Ovary (tissue), 9 donors: Measurements from ENCODE around the gene RPLP2. TPM values are rescaled to one million over a fixed set of nuclear protein-coding genes. Genes with fewer than 3 reads are reported as not detected.

ENCODE experiments used
- DNase-seq, 5 donors: peaks; one replicate each; pipeline ENCODE4 v3.0.0-alpha.2; 2019 to 2020
- H3K27ac ChIP-seq, 2 donors: fragments of 200-600 bp; one replicate each; pipeline versions ENCODE4 v1.5.1 to v1.8.0; 2019 to 2022
- H3K27me3 ChIP-seq: fragments of 200-600 bp; one replicate; pipeline ENCODE4 v1.8.0; 2022
- H3K36me3 ChIP-seq: fragments of 200-600 bp; sonication (generic); one replicate; pipeline ENCODE4 v1.5.1; 2019
- H3K4me1 ChIP-seq: one replicate; pipeline ENCODE4 v1.8.1; 2013; ENCODE audit warnings: mild to moderate bottlenecking, moderate library complexity; ENCODE audit not compliant: insufficient read depth
- H3K4me3 ChIP-seq: fragments of 200-600 bp; sonication (generic); one replicate; pipeline ENCODE4 v1.5.1; 2017
- H3K9me3 ChIP-seq, 2 donors: fragments of 200-600 bp in 1 of 2; sonication (generic) in 1 of 2; one replicate each; pipeline versions ENCODE4 v1.5.1 to v1.8.1; 2013 to 2019; ENCODE audit warnings: mild to moderate bottlenecking in 1 of 2, moderate library complexity in 1 of 2
- CTCF ChIP-seq, 3 donors: fragments of 450-650 bp in 2 of 3; fragments of 200-600 bp in 1 of 3; IDR thresholded peaks; one replicate each; pipeline versions ENCODE4 v1.5.1 to v1.8.0; 2016 to 2022; ENCODE audit warnings: antibody characterized with exemption in 3 of 3, mild to moderate bottlenecking in 1 of 3
- EP300 ChIP-seq: sonication (generic); formaldehyde crosslinking; IDR thresholded peaks from one replicate; pipeline ENCODE4 v1.6.1; 2017; ENCODE audit warnings: antibody characterized with exemption
- POLR2A ChIP-seq: fragments of 450-650 bp; IDR thresholded peaks from one replicate; pipeline ENCODE4 v1.6.1; 2017; ENCODE audit warnings: antibody characterized with exemption, mild to moderate bottlenecking, moderate library complexity
- WGBS, 3 donors: extraction: QIAGEN DNeasy Blood & Tissue Kit in 1 of 3; methylation state at CpG; one replicate each; pipeline versions ENCODE4 v1.1.5 to v1.1.7; 2013 to 2017; 5-methylcytosine and 5-hydroxymethylcytosine counted together
- intact Hi-C, 4 donors: fragments of 100-400 bp; cut with DNase I; formaldehyde crosslinking; loops; one replicate each; pipeline versions ENCODE4 v1.11.0 to v1.15.1; 2022 to 2023
- polyA plus RNA-seq, 2 donors: library from polyadenylated mRNA; stranded (reverse); fragments of 200-250 nt in 1 of 2; fragments of 350-450 nt in 1 of 2; fragmentation: Illumina TruSeq in 1 of 2; extraction: RNeasy Lipid Tissue Mini Kit (QIAGEN cat#74804) in 1 of 2; gene quantifications; one replicate each; pipeline ENCODE4 v1.2.3, GENCODE V29; 2013 to 2014
- total RNA-seq, 7 donors: library from RNA; depleted of rRNA in 2 of 7; stranded (reverse); fragments of >200 nt in 2 of 7; fragmentation: NEBNext Ultra II Directional in 3 of 7; extraction: Animal tissue kit (Norgen Biotek cat#: 25700) in 3 of 7; gene quantifications; one replicate each; pipeline versions ENCODE4 v1.1.0 to v1.2.4, GENCODE V29; 2016 to 2023
- donor health status: DM: no; HTN: no; CAD: no; lungs with moderate emphysema.
- donor health status: DM: no; HTN: no; CAD: no.
- donor health status: Bipolar disorder and iron deficiency.
- donor health status: DM: yes; HTN: yes; CAD: no.
- donor health status: DM: no; HTN: no; CAD: no.
- donor health status: DM: yes; HTN: yes; CAD: no.

RPLP2 gene
- total and polyA plus RNA-seq, 9 donors: 237 to 4,238 (median 2,804) TPM

GRCh38 chr11:859394-860131 lies 49.8 kb downstream of the RPLP2 start:
- Histone ChIP-seq H3K4me1 (peaks cover 12% of the 10 kb centered on the region), H3K4me3 (no peak overlapping the region), H3K36me3 (no peaks in the 10 kb centered on the region), H3K27me3 (no peaks in the 10 kb centered on the region), H3K9me3 (no peaks in the 10 kb centered on the region), H3K27ac (peak overlapping the region; percentile 35 to 44)
- intact Hi-C loops: loop anchor here in 2 of 4 donors (5.0 to 10.0 kb wide), 3 partner anchors 145 to 195 kb away; no protein-coding TSS in a partner anchor
- TF ChIP-seq CTCF (IDR thresholded peaks at IDR 0.05) (no peak), POLR2A (no peak), EP300 (no peak)
- WGBS, 3 donors: 6 to 17% (median 8%) methylated on average over 16 to 31 of the region's 31 CpGs
- DNase-seq: peak; percentile 87 to 95 (median 93)

- DNase-seq: no peak
- Histone ChIP-seq H3K4me3 (no peak overlapping the region), H3K27me3 (no peaks in the 10 kb centered on the region), H3K9me3 (no peaks in the 10 kb centered on the region), H3K4me1 (peaks cover 12% of the 10 kb centered on the region), H3K36me3 (no peaks in the 10 kb centered on the region), H3K27ac (peak overlapping the region; percentile 35 to 44)
- TF ChIP-seq EP300: no peak
- TF ChIP-seq CTCF (IDR thresholded peaks at IDR 0.05): no peak
- TF ChIP-seq POLR2A: no peak
- intact Hi-C loops: no loop called here
- WGBS, 3 donors: 81 to 87% (median 84%) methylated on average over 16 to 21 of the region's 21 CpGs
Observed at GRCh38 chr11:860234-861104, 50.7 kb downstream of the RPLP2 start.

GRCh38 chr11:861105-861479 lies 51.3 kb downstream of the RPLP2 start:
- peaks cover 12% of the 10 kb centered on the region for H3K4me1 ChIP-seq
- H3K4me3 ChIP-seq: no peak overlapping the region
- no peaks in the 10 kb centered on the region for H3K36me3 ChIP-seq
- H3K9me3 ChIP-seq: no peaks in the 10 kb centered on the region
- 91 to 94% (median 93%) methylated on average over 14 of the region's 14 CpGs for WGBS, 3 donors
- TF ChIP-seq POLR2A: no peak
- TF ChIP-seq EP300: no peak
- no peak for TF ChIP-seq CTCF (IDR thresholded peaks at IDR 0.05)
- DNase-seq: no peak
- intact Hi-C loops: no loop called here
- H3K27me3 ChIP-seq: no peaks in the 10 kb centered on the region
- H3K27ac ChIP-seq: no peak overlapping the region

- WGBS, 3 donors: 60 to 65% (median 62%) methylated on average over 18 to 20 of the region's 20 CpGs
- H3K27me3 ChIP-seq: no peaks in the 10 kb centered on the region
- peak overlapping the region; percentile 18 to 44 for H3K27ac ChIP-seq
- peaks cover 12% of the 10 kb centered on the region for H3K4me1 ChIP-seq
- H3K9me3 ChIP-seq: no peaks in the 10 kb centered on the region
- intact Hi-C loops: no loop called here
- peak in 4 of 5 donors; percentile 58 to 77 (median 68) for DNase-seq
- H3K4me3 ChIP-seq: no peak overlapping the region
- TF ChIP-seq EP300 (no peak), CTCF (IDR thresholded peaks at IDR 0.05) (no peak), POLR2A (no peak)
- H3K36me3 ChIP-seq: no peaks in the 10 kb centered on the region
Observed at GRCh38 chr11:862081-862661, 52.4 kb downstream of the RPLP2 start.
